Activated naive CD8-positive, alpha-beta T cell treated with anti-CD3 and anti-CD28 coated beads, Interleukin-2, amount 50 U/mL, for 16 hours (primary cell): ENCODE data around the gene IL16.

Source experiments
- DNase-seq: peaks from one replicate; pipeline ENCODE4 v3.0.0-alpha.2; 2020; ENCODE audit warnings: low read depth, low spot score

The IL16 gene

DNA sequence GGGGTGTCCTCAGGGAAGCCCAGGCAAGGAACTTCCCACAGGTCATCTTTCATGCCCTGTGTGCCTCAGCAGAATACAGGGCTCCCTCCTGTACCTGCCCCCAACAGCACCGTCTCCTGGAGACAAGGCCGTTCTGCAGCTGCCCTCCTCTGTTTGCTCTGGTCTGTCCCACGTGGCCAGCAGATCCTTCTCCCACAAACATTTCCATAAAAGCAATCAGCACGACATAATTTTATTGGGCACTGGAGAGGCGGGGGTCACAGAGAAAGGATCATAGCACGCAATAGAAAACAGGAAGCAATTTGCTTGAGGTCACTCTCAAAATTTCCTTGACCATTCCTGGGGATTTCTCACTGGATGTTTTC lies 97.8 kb downstream of the IL16 start:
- DNase-seq, result no peak

GRCh38 chr15:81295486-81296121 lies 98.9 kb downstream of the IL16 start:
- DNase-seq, result no peak

DNA sequence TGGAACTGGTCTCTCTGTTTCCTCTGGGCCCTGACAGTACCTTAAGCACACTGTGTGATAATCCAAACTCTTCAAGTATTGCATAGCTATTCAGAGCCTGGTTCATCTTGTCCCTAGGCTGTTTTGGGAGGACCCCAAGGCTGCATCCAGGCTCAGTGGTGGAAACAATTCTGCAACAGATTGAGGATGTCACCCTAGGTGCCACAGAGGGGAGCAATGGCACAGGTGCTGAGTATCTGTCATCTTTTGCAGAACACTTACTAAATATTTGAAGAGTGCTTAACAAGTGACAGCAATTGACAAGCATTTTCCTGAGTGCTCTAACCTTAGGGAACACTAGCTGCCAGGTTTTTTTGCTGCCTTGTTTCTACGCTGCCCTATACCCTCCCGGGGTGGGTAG lies 99.5 kb downstream of the IL16 start:
- no peak for DNase-seq

- peak; percentile 50 for DNase-seq
These were observed 100.0 kb downstream of the IL16 start for GRCh38 chr15:81296673-81297072.

- no peak for DNase-seq
These were observed 100.5 kb downstream of the IL16 start for GRCh38 chr15:81297147-81297572.

DNA sequence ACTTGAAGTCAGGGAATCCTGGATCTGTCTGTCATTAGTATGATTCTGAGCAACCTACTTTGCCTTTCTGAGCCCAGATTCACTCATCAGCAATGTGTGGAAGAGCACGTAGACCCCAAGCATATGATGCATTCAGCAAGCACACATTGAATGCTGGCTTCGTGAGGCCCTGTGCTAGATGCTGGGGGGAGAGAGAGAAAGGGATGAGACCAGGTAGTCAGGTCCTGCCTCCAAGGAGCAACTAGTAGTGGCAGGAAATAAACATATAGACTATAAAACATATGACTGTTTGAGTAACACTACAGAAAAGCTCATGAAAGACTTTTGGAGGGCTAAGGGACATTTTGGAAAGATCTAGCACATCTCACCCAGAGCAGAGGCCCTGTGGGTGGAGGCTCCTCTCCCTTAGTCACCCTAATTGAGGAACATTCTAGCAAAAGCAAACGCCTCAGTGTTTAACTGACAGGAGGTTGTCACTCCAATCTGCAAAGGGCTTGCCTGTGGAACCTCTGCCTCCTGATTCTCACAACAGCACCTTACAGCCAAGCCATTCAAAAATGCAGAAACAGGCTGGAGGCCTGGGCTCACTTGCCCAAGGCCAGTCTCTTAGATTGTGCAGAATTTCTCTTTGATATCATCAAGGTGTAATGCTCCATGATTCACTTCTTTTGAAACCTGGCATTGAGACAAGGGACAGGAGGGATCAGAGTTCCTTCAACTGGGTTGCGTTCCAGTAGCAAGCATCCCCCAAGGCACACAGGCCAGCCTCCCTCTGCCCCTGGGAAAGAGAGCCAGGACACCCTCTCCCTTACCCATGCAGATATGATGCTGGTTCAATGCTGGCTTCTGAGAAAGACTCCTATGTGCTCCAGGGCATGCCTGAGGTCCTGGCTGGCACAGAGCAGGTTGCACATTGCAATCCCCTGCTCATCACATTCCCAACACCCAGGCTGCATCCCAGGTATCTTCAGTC lies 101.2 kb downstream of the IL16 start:
- no peak for DNase-seq

GRCh38 chr15:81298611-81299010 lies 101.9 kb downstream of the IL16 start:
- DNase-seq, result no peak

GRCh38 chr15:81299156-81299555 lies 102.5 kb downstream of the IL16 start:
- no peak for DNase-seq

GRCh38 chr15:81299630-81300273 lies 103.1 kb downstream of the IL16 start:
- DNase-seq, result no peak

DNA sequence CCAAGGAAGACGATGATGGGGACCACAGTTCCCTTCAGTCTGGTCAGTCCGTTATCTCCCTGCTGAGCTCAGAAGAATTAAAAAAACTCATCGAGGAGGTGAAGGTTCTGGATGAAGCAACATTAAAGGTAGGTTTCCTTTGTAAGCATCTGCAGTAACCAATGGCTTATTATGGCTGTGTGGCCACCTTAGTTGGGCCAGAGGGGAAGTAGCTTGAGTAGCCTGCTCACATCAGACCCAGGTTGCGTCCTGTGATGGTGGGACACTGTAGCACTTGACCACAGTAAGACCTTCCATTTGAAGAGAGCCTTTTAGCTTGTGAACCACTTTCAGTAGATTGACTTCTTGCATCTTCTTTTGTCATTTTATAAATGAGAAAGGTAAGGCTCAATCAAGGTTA lies 104.7 kb downstream of the IL16 start:
- no peak for DNase-seq

GRCh38 chr15:81301815-81302399 lies 105.2 kb downstream of the IL16 start:
- DNase-seq, result no peak

DNA sequence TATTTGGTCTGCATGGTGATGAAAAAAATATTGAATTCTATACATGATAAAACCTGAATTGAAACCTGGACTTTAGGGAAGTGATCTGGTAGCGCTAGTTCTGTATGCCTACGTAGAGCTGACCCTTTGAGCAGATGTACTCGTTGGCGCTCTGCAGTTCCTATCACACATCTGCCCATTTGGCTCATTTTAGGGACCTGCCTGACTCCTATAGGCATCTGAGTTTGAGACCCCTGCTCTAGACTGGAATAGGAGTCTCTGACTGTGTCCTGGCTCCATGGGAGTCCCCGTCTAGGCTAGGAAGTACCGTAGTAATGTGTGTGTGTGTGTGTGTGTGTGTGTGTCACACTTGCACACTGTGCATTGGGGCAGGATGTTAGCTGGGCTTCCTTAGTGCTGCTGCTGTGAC lies 106.0 kb downstream of the IL16 start:
- DNase-seq, result no peak

GRCh38 chr15:81303244-81304225 lies 106.9 kb downstream of the IL16 start:
- no peak for DNase-seq

GRCh38 chr15:81304226-81304625 lies 107.5 kb downstream of the IL16 start:
- DNase-seq, result no peak

GRCh38 chr15:81308260-81308659 lies 111.6 kb downstream of the IL16 start:
- no peak for DNase-seq

GRCh38 chr15:81309647-81310450 lies 113.2 kb downstream of the IL16 start:
- no peak for DNase-seq

DNA sequence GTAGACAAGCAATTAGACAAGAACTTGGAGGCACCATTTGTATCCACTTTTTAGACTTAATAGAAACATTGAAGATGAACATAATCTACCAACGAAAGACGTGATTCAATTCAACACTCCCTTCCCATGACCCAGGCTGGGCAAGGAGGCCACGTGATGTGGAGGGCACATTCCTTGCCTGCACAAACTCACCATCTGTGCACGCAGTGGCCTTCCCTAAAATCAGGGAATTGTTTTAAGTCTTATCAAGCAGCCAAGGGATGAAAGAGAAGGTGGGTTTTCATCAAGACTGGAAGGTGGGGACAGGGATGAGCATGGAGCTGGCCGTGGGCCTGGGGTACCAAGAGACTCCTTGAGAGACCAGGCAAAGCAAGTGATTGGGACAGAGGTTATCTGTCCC lies 113.8 kb downstream of the IL16 start:
- no peak for DNase-seq

DNA sequence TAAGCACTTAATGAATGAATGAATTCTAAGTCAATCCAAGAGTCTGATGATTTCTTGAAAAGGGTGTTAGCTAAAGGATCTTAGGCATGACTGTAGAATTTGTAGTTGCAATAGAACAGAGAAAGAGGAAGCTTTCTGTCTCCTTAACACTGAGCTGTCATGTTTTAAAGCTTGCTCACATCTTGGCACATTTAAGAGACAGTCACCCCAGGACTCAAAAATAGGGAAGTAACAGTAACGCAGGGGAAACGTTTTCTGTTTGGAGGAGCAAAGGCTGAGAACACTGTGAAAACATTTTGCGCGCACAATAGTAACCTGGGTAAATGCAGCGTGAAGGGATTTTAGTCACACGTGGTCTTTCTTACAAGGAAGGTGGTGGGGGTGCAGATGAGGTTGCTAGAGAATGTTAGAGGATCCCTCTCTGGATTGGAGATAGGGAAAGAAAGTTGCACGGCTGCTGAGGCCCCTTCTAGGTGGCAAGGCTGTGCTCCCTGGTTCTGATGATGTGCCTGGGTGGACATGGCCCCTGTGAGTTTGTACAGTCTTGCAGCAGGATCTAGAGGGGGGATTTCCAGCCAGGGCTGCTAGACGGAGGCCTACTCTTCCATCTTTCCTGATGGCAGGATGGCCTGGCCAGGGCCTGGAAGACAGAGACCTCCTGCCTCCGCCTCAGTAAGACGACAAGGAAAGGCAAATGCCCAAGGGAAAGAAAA lies 115.2 kb downstream of the IL16 start:
- no peak for DNase-seq

- no peak for DNase-seq
These were observed 116.3 kb downstream of the IL16 start for GRCh38 chr15:81312790-81313543.
